SK-N-SH treated with all-trans-retinoic acid at 6 μM for 48 hours (cell line): ENCODE measurements around the gene ACP4.

Experiments
- ATAC-seq: fragments of 200-7000 bp; cut with Tn5 transposase; 3 replicates; pipeline ENCODE4 v1.9.1; 2020; ENCODE audit warnings: mild to moderate bottlenecking, moderate library complexity
- ARNTL ChIP-seq: fragments of 450-650 bp; formaldehyde crosslinking; IDR thresholded peaks from 2 replicates; pipeline ENCODE4 v1.5.0; 2020; ENCODE audit warnings: low read depth, mild to moderate bottlenecking, moderate library complexity, borderline replicate concordance
- BACH2 ChIP-seq: fragments of 250-450 bp; sonication (Bioruptor Pico); IDR thresholded peaks from 2 replicates; pipeline ENCODE4 v1.9.0; 2021; ENCODE audit warnings: mild to moderate bottlenecking, borderline replicate concordance
- CSRNP3 ChIP-seq: fragments of 250-450 bp; sonication (Bioruptor Pico); IDR thresholded peaks from 2 replicates; pipeline ENCODE4 v1.5.1; 2021; ENCODE audit warnings: mild to moderate bottlenecking, moderate library complexity
- ESRRG ChIP-seq: fragments of 250-450 bp; sonication (Bioruptor Pico); IDR thresholded peaks from 2 replicates; pipeline ENCODE4 v1.6.1; 2021; ENCODE audit warnings: mild to moderate bottlenecking
- OSR1 ChIP-seq: fragments of 250-450 bp; sonication (Bioruptor Pico); IDR thresholded peaks from 2 replicates; pipeline ENCODE4 v1.8.0; 2022; ENCODE audit warnings: moderate library complexity, mild to moderate bottlenecking, inconsistent platforms
- POU6F1 ChIP-seq: fragments of 250-450 bp; sonication (Bioruptor Pico); IDR thresholded peaks from 2 replicates; pipeline ENCODE4 v1.8.0; 2021; ENCODE audit warnings: low read depth, mild to moderate bottlenecking, moderate library complexity, borderline replicate concordance
- PPARA ChIP-seq: fragments of 250-450 bp; sonication (Bioruptor Pico); IDR thresholded peaks from 2 replicates; pipeline ENCODE4 v1.5.0; 2020; ENCODE audit warnings: mild to moderate bottlenecking, borderline replicate concordance
- SNAI2 ChIP-seq: fragments of 250-450 bp; sonication (Bioruptor Pico); IDR thresholded peaks from 2 replicates; pipeline ENCODE4 v1.5.0; 2020; ENCODE audit warnings: mild to moderate bottlenecking, moderate library complexity
- TCF4 ChIP-seq: fragments of 250-450 bp; sonication (Bioruptor Pico); IDR thresholded peaks from 2 replicates; pipeline ENCODE4 v1.8.0; 2021; ENCODE audit warnings: mild to moderate bottlenecking, moderate library complexity, borderline replicate concordance
- TOX ChIP-seq: fragments of 250-450 bp; sonication (Bioruptor Pico); IDR thresholded peaks from 2 replicates; pipeline ENCODE4 v1.8.0; 2021; ENCODE audit warnings: mild to moderate bottlenecking, moderate library complexity, borderline replicate concordance
- TSHZ2 ChIP-seq: fragments of 250-450 bp; sonication (Bioruptor Pico); IDR thresholded peaks from 2 replicates; pipeline ENCODE4 v1.5.0; 2020; ENCODE audit warnings: mild to moderate bottlenecking, moderate library complexity
- ZC3H10 ChIP-seq: fragments of 250-450 bp; sonication (Bioruptor Pico); IDR thresholded peaks from 2 replicates; pipeline ENCODE4 v1.5.1; 2021; ENCODE audit warnings: mild to moderate bottlenecking, moderate library complexity
- ZFP30 ChIP-seq: fragments of 450-650 bp; formaldehyde crosslinking; IDR thresholded peaks from 2 replicates; pipeline ENCODE4 v1.5.0; 2022; ENCODE audit warnings: mild to moderate bottlenecking, moderate library complexity
- ZNF565 ChIP-seq: fragments of 450-650 bp; formaldehyde crosslinking; conservative IDR thresholded peaks from 2 replicates; pipeline ENCODE4 v1.5.0; 2020; ENCODE audit warnings: low read depth, mild to moderate bottlenecking, moderate library complexity
- ZNF70 ChIP-seq: fragments of 450-650 bp; formaldehyde crosslinking; IDR thresholded peaks from 2 replicates; pipeline ENCODE4 v1.5.0; 2020; ENCODE audit warnings: mild to moderate bottlenecking, moderate library complexity
- ZNF8 ChIP-seq: fragments of 450-650 bp; formaldehyde crosslinking; IDR thresholded peaks from 2 replicates; pipeline ENCODE4 v1.5.0; 2020; ENCODE audit warnings: mild to moderate bottlenecking, moderate library complexity
- TF ChIP-seq, protein P1 (sequence below): fragments of 250-450 bp; sonication (Bioruptor Pico); IDR thresholded peaks from 2 replicates; pipeline ENCODE4 v1.8.0; 2020; ENCODE audit warnings: mild to moderate bottlenecking, moderate library complexity, borderline replicate concordance
- TF ChIP-seq, protein P2 (sequence below): fragments of 250-450 bp; sonication (Bioruptor Pico); IDR thresholded peaks from 2 replicates; pipeline ENCODE4 v1.5.1; 2020; ENCODE audit warnings: low read depth, mild to moderate bottlenecking, moderate library complexity

ACP4 gene

GRCh38 chr19:50835103-50835784, 45.0 kb downstream of the ACP4 start:
- TF ChIP-seq ZNF565 (CRISPR knock-in tag) = no peak
- no peak for TF ChIP-seq ZNF8 (CRISPR knock-in tag)
- no peak for TF ChIP-seq OSR1 (CRISPR knock-in tag)
- ATAC-seq = peak; percentile 8; the same call in 2 of the 3 replicates

GRCh38 chr19:50835785-50836542, 45.7 kb downstream of the ACP4 start:
- peak; percentile 94 for ATAC-seq
- TF ChIP-seq ARNTL = no peak
- TF ChIP-seq OSR1 (CRISPR knock-in tag) = no peak
- TF ChIP-seq SNAI2 (CRISPR knock-in tag) = no peak
- no peak for TF ChIP-seq ZNF565 (CRISPR knock-in tag)
- no peak for TF ChIP-seq CSRNP3 (CRISPR knock-in tag)
- TF ChIP-seq ZNF70 = no peak
- no peak for TF ChIP-seq ZNF8 (CRISPR knock-in tag)
- TF ChIP-seq BACH2 (CRISPR knock-in tag) = no peak
- TF ChIP-seq, protein P1, sequence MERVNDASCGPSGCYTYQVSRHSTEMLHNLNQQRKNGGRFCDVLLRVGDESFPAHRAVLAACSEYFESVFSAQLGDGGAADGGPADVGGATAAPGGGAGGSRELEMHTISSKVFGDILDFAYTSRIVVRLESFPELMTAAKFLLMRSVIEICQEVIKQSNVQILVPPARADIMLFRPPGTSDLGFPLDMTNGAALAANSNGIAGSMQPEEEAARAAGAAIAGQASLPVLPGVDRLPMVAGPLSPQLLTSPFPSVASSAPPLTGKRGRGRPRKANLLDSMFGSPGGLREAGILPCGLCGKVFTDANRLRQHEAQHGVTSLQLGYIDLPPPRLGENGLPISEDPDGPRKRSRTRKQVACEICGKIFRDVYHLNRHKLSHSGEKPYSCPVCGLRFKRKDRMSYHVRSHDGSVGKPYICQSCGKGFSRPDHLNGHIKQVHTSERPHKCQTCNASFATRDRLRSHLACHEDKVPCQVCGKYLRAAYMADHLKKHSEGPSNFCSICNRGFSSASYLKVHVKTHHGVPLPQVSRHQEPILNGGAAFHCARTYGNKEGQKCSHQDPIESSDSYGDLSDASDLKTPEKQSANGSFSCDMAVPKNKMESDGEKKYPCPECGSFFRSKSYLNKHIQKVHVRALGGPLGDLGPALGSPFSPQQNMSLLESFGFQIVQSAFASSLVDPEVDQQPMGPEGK (CRISPR knock-in tag) = no peak
- no peak for TF ChIP-seq ZC3H10 (CRISPR knock-in tag)
- no peak for TF ChIP-seq ESRRG (CRISPR knock-in tag)
- TF ChIP-seq TOX (CRISPR knock-in tag) = no peak
- no peak for TF ChIP-seq ZFP30 (CRISPR knock-in tag)
- TF ChIP-seq, protein P2, sequence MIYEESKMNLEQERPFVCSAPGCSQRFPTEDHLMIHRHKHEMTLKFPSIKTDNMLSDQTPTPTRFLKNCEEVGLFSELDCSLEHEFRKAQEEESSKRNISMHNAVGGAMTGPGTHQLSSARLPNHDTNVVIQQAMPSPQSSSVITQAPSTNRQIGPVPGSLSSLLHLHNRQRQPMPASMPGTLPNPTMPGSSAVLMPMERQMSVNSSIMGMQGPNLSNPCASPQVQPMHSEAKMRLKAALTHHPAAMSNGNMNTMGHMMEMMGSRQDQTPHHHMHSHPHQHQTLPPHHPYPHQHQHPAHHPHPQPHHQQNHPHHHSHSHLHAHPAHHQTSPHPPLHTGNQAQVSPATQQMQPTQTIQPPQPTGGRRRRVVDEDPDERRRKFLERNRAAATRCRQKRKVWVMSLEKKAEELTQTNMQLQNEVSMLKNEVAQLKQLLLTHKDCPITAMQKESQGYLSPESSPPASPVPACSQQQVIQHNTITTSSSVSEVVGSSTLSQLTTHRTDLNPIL (CRISPR knock-in tag) = no peak
- no peak for TF ChIP-seq POU6F1 (CRISPR knock-in tag)

- no peak for TF ChIP-seq TSHZ2 (CRISPR knock-in tag)
These were observed 46.5 kb downstream of the ACP4 start for GRCh38 chr19:50836543-50837195.

GRCh38 chr19:50837300-50837699, 47.1 kb downstream of the ACP4 start:
- TF ChIP-seq SNAI2 (CRISPR knock-in tag) (no peak), CSRNP3 (CRISPR knock-in tag) (no peak), BACH2 (CRISPR knock-in tag) (no peak), OSR1 (CRISPR knock-in tag) (no peak), PPARA (CRISPR knock-in tag) (no peak), ZNF8 (CRISPR knock-in tag) (no peak), ARNTL (no peak), TSHZ2 (CRISPR knock-in tag) (no peak), ZNF70 (no peak), ESRRG (CRISPR knock-in tag) (no peak), TCF4 (CRISPR knock-in tag) (no peak)
- ATAC-seq = no peak

More at GRCh38 chr19:50836543-50837195, 46.5 kb downstream of the ACP4 start:
- ATAC-seq = no peak
